ENCODE measurements around the gene CATSPERB.

The CATSPERB gene, protein sequence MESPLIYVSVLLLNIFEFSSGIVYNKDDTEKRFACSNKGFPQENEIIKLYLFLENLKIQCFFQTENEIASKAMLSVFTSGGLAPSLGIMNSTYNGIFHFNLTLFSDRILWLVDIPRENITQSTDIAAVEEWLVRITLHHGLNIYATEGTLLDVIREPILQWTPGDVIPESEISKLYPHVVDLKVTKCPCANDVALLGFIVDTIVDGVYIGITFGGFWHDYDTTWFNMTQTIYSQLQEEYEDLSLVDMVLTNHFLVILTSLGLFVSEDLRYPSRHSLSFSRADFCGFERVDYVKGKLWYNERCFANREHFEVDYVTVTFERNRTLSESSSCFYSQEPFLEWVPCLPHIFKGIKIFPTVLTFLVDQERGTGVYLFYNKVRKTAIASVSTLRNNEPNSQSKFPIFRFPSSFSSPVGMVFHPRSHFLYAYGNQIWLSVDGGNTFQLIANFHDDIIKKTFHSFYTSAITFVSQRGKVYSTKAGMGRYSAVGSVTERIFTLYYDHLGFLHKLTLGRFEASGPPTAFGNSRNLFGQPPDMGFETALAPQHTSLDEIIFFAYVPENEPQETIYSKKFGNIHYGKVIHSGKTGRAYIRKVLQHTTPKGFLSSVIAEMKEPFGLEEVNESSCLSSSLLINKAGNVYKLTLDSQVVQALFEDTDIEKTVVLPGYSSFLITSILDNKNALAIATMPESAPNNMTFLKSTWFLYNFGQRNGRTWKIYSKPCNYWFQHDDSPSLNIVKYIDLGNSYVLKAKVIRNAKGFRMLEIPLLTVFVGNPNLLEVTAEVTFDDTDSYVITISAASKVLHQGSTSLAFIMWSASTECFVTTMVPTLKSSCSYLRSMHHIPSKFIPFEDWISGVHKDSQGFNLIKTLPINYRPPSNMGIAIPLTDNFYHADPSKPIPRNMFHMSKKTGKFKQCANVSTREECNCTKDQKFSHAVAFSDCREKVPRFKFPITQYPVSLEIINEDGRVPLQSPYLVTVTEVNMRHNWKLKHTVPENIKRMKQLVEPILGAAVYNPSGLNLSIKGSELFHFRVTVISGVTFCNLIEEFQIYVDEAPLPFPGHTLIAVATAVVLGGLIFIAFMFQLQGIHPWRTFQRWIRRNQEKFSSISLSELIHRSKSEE

DNA sequence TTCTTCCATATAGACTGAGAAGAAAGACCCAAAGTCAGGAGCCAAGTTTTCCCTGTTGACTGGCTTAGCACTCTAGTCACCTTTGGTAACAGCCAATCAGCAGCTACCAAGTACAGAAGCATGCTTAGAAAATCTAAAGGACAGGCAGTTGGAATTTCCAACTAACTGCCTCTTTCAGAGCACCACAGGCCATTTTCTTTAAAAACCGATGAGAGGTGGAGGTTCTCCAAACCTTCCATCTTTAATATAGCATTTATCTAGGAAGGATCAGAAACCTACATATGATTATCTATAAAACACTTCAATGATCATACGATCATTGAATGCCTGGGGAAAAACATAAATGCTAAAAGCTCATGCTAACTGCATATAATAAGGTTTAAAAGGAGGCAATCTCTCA, at the start of gene CATSPERB:
Gene CATSPERB (minus strand): TSS at position 101 of the 400 bp plus-strand sequence. CDS start 2,607 bp downstream, outside the sequence.
- H3K4me3 ChIP-seq (ENCODE audit: control insufficient read depth, low read depth, low read length) = no peak within 1 kb of the TSS
- TF ChIP-seq, protein P1, sequence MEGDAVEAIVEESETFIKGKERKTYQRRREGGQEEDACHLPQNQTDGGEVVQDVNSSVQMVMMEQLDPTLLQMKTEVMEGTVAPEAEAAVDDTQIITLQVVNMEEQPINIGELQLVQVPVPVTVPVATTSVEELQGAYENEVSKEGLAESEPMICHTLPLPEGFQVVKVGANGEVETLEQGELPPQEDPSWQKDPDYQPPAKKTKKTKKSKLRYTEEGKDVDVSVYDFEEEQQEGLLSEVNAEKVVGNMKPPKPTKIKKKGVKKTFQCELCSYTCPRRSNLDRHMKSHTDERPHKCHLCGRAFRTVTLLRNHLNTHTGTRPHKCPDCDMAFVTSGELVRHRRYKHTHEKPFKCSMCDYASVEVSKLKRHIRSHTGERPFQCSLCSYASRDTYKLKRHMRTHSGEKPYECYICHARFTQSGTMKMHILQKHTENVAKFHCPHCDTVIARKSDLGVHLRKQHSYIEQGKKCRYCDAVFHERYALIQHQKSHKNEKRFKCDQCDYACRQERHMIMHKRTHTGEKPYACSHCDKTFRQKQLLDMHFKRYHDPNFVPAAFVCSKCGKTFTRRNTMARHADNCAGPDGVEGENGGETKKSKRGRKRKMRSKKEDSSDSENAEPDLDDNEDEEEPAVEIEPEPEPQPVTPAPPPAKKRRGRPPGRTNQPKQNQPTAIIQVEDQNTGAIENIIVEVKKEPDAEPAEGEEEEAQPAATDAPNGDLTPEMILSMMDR (IDR thresholded peaks at IDR 0.05; ENCODE audit: control insufficient read depth, insufficient read depth, low read depth, low read length, missing control alignments) = no peak

DNA sequence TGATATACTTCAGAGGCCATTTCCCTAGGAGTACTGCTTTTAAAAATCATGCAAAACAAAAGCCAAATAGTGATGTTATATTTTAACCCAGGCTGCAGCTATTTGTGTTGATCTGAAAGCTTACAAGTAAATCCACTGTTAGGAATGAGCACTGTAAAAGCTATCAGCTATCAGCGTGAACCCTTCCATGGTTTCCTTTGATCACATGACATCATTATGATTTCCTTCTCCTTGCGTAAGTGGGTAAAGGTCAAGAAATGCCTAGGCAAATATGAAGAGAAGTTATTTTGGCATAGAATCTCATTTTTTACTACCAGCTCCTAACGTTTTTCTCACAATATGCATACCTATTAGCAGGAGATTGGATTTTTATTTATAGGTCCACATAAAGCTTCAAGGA, 48.6 kb upstream of the CATSPERB start:
- TF ChIP-seq, protein P1 (IDR thresholded peaks at IDR 0.05; ENCODE audit: control insufficient read depth, insufficient read depth, low read depth, low read length, missing control alignments) = no peak
- no peak overlapping the region for H3K4me3 ChIP-seq (ENCODE audit: control insufficient read depth, low read depth, low read length)
- no peak for DNase-seq (ENCODE audit: low read depth)

More for the DNA sequence above, at the start of gene CATSPERB:
- no peak for DNase-seq (ENCODE audit: low read depth)

DNA sequence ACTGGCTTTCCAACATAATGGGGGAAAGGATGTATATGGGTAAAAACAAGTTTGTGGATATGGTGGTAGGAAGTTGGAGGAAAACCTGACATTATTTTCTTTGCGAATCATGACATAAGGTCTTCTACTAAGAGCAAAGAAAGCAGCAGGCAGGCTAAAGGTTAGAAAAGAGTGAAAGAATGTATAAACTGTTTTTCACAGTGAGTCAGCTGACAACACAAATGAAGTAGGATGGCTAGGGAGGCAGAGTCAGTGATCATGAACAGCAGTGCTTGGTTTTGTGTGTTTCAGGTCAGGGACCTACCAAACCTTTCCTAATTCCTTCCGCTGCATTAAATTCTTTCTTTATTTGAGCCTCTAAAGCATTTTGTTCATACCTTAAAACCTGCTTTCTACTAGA, 46.3 kb upstream of the CATSPERB start:
- TF ChIP-seq, protein P1 (IDR thresholded peaks at IDR 0.05; ENCODE audit: control insufficient read depth, insufficient read depth, low read depth, low read length, missing control alignments) = no peak
- DNase-seq (ENCODE audit: low read depth) = no peak
- no peak overlapping the region for H3K4me3 ChIP-seq (ENCODE audit: control insufficient read depth, low read depth, low read length)

DNA sequence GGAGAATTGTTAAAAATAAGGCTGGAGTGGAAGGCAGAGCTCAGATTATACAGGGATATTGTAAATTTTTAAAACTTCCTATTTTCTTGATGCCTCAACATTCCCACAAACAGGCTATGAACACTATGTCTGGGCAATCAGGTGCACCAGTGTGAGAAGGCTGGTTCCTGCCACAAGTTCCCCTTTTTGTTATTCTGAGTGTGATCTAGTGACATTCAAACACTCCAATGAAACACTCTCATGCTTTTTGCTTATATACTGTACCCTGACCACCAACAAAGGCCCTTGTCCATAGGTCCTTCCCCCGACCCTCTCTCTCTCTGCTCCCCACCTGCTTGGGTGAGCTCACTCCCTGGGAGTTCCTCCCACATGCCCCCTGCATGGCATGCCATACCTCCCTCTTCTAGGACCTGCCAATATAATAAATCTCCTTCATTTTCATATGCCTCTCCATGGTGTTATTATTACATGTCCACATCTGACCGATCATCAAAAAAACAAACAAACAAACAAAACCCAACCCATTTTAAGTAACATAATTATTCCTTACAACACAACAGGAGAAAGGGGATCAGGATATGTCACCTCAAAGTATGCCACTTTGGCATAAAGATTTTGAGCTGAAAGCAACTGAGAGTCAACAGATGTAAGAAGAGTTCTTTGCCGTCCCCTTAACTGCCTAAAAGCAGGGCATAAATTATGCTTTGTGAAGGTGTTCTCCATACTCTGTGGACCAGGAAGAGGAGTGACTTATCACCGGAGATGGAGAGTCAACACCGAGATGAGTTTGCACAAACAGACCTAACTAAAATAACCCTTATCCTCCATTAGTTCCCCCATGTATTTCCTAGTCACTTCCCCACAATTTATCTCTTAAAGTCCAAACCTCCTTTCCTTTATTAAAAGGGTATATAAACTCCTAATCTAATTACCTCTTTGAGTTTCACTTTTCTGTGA, 42.5 kb upstream of the CATSPERB start:
- no peak for DNase-seq (ENCODE audit: low read depth)
- no peak overlapping the region for H3K4me3 ChIP-seq (ENCODE audit: control insufficient read depth, low read depth, low read length)
- TF ChIP-seq, protein P1 (IDR thresholded peaks at IDR 0.05; ENCODE audit: control insufficient read depth, insufficient read depth, low read depth, low read length, missing control alignments) = no peak

DNA sequence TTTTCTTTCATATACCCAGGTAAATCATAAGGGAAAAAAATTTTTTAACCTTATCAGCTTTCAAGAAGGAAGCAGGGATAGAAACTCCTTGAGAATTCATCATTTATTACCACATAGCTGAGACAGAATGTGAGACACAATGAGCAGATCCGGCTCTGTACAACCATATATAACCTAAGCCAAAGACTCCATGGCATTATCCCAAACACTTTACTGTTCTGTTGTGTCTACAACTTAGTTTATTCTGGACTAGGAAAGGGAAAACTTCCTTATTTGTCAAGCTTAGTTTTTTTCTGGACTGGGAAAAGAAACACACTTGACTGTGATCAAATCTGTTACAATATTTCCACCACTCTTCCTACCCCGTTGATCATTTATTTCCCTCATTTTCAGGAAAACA, 38.3 kb upstream of the CATSPERB start:
- DNase-seq (ENCODE audit: low read depth) = no peak
- TF ChIP-seq, protein P1 (IDR thresholded peaks at IDR 0.05; ENCODE audit: control insufficient read depth, insufficient read depth, low read depth, low read length, missing control alignments) = no peak
- H3K4me3 ChIP-seq (ENCODE audit: control insufficient read depth, low read depth, low read length) = no peak overlapping the region

All from AG09309 (cell line).